T1000 (cell line): Measurements from ENCODE around the gene DCLK1.
A peak's percentile ranks its signal among the peaks of the same experiment; 100 is the strongest.
"Not testable (repeated sequence)": the region's sequence is repeated elsewhere in the genome, so short reads cannot be mapped to it uniquely, and the experiment has no call there.

Experiments used
- DNase-seq: peaks from one replicate; lab custom pipeline; 2025; ENCODE audit warnings: mixed read lengths; lab: John Stamatoyannopoulos, UW

DCLK1 gene

DNA sequence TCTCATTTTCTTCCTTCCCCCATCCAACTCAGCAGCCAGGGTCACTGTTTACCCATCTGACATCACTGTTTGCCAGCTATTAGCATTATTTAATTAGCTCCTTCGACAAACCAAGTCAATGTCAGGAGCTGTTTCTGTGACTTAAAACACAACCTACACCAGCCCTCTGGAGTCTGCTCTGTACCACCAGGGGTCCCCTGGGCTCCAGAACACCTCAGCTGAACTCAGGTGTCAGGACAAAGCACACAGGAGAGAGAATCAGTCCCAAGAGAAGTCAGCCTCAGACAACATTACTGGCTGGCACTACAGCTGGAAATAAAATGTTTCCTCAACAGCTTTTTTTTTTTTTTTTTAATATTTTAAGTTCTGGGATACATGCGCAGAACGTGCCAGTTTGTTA is 45.1 kb downstream of the DCLK1 start:
- no peak for DNase-seq

DNA sequence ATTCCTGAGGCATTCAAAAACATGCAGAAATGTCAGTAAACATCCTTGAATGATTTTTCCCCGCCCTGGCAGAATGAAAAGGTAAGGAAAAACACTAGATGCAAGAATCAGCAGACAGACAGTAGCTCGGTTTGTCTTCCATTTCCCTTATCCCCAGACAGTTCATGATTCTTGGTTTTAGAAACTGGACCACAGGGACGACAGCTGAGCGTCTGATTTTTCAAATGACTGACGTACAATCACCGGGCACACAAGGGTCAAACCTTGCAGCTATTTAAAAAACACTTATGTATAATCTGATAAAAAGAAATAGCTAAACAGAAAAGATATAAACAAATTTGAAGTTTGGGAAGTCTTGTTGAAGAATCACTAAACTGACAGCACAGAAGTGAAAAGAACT is 47.1 kb downstream of the DCLK1 start:
- no peak for DNase-seq

DNA sequence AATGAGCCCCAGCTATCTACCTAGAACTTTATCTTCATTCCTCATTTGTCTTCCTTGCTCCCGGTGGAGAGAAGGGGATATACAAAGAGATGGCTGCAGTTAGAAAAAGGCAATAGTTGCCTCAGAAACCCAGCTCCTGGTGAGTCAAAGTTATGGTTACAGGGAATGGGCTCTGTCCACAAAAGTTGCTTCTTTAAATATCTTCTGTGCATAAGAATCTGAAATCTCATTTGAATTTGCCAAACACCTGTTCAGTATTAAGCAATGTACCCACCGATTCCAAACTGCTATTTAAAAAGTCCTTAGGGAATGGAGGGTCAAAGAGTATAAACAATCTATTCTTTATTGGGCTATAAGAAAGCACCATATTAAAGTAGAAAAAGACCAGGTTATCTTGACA is 48.4 kb downstream of the DCLK1 start:
- no peak for DNase-seq

DNA sequence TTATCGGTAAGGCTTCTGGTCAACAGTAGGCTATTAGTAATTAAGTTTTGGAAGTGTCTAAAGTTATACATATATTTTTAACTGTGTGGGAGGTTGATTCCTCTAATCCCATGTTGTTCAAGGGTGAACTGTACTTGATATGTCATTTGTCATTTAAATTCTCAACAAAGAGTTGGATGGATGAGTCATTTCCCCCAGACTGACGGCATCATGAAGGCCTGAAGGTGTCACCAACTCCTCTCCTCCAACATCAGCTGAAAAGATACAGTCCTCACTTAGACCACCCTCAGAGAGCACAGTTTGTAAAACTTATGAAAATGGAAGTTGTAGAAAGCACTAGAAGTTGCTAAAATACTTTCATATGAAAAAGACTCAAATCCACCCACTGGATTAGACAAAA is 48.8 kb downstream of the DCLK1 start:
- no peak for DNase-seq

DNA sequence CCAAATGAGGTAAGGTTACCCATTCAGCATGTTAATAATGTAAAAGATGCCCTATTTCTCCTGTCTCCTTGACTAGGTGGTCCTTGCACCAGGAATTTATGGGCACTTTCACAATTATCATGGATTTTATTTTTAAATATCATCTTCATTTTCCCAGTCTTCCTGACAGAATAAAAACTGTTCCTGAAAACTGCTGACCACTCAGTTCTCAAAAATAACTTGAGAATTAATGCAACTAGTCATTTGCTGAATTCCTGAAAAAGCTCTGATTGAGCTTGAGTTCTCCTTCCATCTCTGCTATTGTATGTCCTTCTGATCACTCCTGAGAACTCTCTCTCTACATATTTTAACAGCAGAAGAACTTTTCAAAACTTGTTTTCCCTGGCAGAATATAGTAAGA is 55.0 kb downstream of the DCLK1 start:
- DNase-seq: no peak

DNA sequence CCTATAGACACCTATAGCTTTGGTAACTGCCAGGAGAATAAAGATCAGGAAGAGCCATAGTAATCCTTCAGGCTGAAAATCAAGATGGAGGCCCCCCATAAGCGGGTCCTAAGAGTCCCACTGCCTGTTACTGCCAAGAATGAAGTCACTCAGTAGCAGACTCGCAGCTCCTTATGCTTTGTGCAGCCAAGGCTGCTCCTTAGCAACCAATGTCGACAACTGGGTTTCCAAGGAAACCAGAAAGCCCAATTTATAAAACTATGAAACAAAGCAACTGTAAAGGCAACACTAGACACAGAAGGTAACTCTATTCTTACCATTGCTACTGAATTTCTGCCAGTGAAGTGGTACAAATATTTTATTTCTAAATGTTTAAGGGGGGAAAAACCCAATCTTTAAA is 56.5 kb downstream of the DCLK1 start:
- no peak for DNase-seq

DNA sequence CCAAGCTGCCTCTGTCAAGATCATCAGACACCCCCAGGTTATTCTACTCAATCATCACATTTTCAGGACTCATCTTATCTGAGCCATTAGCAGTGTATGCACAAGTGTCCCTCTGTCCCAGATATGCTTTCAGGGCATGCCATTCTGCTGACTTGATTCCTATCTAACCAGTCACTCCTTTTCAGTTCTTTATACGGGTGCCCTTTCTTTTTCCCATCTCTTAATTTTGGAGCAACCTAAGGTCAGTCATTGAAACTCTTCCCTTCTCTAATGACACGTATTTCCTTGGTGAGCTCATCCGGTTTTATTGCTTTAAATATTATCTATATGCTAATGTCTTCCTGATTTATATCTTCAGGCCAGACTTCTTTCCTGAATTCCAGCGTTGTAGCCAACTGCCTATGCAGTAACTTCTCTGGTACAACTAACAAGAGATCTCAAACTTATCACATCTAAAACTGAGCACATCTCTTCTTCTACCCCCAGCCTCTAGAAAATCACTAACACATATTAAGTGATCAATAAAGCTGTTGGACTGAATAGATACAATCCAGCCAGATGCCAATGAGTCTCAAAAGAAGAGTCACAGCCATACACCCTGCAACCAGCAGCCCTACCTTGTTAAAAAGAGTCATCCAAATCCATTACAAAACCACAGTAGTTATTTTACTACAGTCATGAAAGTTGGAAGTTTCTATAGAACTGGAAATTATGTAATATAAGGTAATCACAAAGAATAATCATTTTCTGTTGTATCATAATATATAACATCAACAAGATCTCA is 58.8 kb downstream of the DCLK1 start:
- no peak for DNase-seq

DNA sequence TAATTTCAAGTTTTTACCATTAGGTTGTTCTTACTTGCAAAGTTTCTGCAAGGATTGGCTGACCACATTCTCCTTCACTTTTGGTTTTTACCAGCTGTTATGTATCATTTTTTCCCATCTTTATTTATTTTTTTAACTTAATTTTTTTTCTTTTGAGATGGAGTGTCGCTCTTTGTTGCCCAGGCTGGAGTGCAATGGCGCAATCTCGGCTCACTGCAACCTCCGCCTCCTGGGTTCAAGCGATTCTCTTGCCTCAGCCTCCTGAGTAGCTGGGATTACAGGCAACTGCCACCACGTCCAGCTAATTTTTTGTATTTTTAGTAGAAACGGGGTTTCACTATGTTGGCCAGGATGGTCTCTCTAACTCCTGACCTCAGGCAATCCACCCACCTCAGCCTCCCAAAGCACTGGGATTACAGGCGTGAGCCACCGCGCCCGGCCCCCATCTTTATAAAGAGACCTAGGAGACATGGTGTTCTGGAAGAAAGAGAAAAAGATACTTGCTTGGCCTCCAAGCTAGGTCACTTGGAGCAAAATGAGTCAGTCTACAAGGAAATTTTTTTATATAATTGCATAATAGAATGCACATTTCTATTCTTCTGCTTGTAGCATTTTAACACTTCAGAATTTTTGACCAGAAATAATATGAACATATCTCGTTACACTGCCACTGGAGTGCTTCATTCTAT is 60.5 kb downstream of the DCLK1 start:
- not testable (repeated sequence) for DNase-seq

DNA sequence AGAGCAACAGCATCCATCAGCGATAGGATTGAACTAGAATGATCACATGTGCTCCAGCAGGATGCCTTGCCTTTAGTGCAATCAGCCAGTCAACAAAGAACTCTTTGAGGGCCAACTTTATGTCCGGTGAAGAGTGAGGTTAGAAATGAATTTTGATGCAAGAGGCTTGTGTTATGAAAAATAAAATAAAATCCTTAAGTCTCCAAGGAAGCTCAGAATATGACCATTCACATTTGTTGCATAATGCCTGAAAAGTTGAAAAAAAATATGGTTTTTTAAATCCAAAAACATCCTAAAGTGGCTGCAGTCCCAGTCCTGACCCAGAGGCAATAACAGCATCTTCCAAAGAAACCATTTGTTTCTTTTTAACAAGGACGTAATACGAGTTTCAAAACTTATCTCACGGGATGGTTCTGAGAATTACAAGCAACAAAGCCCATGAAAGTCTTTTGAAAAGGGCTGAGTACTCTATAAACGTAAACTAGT is 61.3 kb downstream of the DCLK1 start:
- no peak for DNase-seq

DNA sequence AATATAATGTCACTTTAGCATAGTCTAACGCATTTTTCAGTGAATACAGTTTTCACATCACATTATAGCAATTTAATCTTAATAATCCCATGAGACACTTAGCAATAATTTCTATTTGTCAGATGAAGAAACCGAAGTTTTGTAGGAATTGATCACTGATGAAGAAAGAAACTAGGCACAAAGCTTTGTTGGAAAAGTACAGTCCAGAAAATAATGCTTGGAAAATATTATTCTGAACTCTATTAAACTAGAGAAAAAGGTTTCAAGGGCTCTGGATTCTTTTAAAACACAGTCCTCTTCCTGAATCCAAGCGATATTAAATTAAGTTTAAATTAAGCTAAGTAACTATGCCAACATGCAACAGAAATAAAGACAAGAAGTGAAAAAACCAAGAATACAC is 62.2 kb downstream of the DCLK1 start:
- no peak for DNase-seq

DNA sequence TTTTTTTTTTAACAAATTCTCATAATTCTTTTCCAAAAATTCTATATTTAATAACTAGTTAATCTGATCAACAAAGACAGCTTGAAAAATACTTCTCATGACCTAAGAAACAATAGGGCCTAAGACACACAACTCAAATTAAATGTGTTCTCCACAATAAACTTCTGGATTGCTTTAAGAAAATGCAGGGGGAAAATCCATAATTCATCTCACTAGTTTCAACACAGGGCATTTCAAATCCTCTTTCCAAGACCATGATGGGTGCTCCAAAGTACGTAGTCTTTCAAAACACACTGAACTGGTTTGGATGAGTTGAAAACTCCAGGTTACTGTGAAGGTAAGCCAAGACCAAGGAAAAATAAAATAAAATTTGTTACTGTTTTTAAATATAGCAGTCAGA is 62.6 kb downstream of the DCLK1 start:
- no peak for DNase-seq

DNA sequence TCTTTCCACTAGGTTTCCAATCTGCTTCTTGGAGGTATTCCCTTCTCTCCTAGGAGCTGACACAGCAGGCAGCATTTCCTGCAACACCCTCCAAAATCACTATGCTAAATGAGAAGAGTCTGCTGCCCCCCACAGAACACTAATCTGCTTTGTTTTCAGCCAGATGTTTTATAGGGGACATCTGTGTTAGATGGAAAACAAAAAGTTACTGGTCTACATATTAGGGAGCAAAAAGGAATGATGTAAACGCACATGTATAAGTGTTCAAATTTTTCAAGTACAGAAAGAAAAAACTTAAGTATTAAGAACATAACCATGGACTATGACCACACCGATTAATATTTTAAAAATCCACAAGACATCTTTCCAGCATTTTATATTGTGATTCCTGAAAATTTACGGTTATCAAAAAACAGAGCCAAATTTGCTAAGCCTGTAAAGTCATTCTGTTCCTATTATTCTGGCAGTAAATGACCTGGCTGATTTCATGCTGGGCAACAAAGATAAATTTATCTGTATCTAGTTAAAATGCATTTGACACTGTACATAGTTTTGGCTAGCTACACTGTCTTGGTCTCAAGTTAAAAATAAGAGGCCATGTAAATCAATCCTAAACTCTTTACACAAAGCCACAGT is 63.3 kb downstream of the DCLK1 start:
- DNase-seq: no peak

DNA sequence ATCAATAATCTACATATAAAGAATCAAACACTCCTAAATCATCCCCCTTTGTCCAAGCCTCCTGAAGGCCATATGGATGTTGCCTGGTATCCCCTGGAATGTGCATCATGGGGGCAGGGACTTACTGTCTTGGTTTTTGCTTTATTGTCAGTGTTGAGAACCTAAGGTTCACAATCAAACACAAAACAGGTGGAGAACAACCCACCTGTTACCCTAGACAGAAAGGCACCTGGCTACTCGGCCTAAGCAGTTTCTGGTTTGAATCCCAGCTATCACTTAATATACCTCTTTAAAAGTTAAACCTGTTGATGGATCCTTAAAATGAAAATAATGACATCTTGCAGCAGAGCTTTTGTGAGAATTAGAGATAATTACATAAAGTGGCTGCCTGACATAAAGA is 68.9 kb downstream of the DCLK1 start:
- DNase-seq: no peak

DNA sequence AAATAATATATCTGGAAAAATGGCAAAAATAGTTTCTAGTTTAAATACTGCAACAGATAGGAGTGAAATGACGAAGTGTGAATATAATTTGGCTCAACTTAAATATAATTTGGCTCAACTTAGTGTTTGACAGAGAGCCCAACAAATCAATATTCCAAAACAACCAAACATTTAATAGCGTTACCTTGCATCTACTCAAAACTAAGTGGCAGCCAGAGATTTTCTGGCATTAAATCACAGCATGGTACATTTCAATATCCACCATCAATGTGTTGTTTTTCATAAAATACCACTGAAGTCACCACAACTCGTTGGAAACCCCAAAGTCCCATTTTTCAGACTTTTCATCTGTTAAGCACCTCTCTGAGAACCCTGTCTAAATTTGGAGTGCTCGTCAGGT is 69.6 kb downstream of the DCLK1 start:
- no peak for DNase-seq

DNA sequence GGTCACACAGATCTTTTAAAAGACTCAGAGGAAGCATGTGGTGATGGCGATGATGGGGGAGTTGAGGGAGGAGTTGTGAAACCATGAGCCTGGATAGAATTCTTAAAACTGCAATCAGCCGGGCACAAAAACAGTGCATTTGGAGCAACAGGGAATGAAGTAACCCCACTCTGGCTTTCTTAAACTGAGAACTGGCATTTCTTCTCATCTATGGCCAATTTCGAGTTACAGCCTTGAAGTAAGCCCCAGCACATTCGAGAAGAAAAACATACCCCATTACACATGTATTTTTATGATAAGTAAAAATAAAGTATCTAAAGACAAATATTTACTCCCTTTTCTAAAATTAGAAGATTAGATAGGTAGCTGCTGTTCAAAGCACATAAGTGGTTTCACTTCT is 70.1 kb downstream of the DCLK1 start:
- no peak for DNase-seq

DNA sequence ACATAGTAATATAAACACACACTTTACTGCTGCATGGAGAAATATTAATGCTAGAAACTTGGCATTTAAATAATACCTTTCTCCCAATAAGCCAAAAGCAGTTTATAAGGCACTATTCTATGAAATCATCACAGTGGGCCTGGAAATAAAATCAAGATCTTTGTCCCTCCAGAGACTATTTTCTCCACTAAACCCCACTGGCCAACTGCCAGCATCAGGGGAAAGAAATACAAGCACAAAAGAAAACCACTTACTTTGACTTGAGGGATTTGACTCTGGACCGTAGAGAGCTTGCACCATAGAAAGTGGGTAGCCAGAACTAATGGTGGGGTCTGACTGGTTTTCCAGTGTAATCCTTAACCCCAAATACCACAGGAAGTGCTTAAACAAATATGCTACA is 71.9 kb downstream of the DCLK1 start:
- no peak for DNase-seq

DNA sequence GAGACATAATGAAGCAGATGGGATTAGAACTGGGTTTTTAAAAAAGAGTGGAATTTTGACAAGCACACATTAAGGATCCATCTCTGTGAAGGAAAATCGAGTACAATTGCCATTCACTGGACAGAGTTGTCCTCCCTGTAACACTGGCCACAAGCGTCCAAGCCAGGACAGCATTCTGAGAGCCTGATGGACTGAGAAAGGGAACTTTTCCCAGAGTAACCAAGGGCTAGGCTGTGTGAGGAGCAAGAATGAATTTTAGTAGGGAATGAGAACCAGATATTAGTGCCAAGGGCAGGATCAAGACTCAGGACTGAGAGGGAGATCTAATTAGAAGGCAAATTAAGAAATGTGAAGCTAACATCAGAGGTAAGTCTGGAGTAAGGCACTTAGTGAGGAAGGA is 73.1 kb downstream of the DCLK1 start:
- DNase-seq: no peak

DNA sequence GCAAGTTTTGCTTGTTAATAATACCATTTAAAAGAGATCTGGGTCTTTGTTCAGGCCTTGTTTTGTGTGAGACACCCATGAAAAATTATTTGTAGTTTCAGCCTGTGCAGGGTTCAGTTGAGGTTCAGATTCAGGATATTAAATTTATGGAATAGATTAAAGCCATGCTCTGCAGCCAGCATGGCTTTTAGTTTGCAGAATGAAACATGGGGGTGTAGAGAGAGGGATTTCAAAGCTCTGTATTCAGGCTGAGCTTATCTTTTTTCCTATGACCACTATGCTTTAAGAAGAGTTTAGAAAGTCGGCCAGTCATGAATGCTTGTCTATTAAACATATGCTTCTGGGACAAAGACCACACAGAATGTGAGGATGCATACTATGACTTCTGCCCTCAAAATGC is 73.6 kb downstream of the DCLK1 start:
- DNase-seq: no peak

DNA sequence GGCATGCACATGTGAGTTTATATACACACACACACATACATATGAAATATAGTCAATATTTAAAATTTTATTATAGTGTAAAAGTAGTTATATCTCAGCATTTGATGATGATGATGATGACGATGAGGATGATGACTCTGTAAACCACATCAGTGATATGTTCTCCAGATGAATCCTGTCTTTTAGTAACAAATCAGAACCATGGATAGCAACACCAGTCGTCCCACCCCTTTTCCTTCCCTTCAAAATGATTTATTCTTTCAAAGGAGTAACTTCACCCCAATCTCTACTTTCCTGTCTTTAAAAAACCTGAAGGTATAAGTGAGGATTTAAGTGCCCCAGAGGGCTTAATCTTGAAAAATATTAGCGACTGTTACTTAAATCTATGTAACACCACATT is 74.1 kb downstream of the DCLK1 start:
- DNase-seq: no peak

DNA sequence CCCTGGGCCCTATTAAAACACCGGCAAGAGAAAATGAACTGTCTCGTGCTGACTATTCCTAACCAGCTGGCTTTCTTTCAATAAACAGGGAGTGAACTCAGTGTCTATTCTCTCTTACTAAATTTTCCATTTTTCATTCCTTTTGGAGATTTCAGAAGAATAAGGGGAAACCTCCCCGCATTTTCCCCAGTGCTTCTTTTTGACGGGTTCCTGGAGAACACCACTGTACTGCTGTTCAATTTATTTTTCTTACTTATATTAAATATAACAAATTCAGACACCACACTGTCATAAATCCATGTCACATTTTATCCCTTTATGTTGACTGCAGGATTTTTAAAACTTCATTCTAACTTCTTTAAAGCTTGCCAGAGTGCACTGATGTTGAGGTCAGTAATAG is 75.8 kb downstream of the DCLK1 start:
- no peak for DNase-seq

DNA sequence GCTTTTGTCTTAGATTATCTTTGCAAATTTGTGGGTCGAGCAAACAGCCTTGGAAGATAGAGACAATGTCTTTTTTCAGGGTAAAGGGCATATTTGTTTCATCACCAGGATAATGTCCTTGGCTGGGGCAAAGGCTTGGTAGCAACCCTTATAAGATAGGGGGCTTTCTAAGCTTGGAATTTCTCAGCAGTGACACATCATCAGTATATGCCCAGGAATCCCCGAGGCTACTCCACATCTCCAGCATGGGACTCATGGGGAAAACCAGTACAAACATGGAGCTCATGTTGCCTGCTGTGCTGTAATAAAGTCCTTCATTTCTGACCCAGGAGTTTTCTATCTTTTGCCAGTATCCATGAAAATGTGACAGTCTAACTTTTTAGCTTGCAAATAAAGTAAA is 77.1 kb downstream of the DCLK1 start:
- DNase-seq: peak; percentile 4

DNA sequence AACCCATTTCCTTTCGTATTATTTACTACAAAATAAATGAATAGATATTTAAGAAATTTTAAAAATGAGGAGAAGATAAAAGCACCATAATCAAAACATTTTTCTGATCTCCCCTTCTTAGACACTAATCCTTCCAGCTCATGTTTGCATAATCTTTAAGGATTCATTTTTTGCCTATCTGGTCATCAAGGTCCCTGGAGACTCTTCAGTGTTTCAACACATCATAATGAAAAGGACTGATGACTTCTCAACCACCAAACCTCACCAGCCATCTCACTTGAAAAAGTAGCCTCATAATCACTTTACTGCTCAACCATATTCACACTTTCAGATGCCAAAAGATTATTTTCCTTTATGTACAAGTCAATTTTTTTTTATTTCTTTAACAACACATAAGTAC is 80.1 kb downstream of the DCLK1 start:
- DNase-seq: no peak

DNA sequence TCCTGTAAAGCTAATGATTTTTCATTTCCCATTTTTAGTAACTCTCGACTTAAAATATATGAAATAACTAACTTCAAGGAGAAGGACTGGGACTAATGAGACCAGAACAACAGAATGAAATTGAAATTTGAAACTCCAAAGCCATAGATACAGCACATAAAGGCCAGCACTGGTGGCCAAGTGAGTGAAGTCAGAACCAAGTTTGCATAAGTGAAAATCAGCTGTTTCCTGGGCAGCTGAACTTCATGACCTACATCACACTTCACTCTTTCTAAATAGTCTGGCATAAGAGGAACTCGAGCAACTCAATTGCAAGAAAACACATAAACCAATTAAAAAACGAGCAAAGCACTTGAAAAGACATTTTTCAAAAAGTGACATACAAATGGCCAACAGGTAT is 84.5 kb downstream of the DCLK1 start:
- DNase-seq: no peak
